ENCODE data around the gene DMD.

DNA sequence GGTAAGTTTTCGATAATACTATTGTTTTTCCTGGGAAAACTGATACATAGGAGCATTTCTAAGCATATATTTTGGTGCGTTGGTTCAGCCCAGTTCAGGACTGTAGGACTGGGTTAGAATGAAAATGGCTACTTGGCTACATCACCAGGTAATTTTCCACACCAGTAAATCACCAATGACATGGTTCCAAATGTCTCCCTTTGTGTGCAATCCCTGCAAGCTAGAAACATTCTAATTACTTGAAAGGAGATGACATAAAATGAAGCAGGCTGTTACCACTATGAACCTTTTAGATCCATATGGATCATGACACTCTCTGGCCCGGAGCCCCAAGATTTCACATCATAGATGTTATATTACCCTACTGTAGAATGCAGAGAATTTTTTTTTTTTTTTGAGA is 1562.1 kb downstream of the DMD start:
- TF ChIP-seq POLR2A (IDR thresholded peaks at IDR 0.05; ENCODE audit: low read depth, low read length) (no peak), TAF1 (IDR thresholded peaks at IDR 0.05; ENCODE audit: borderline replicate concordance, low read depth, low read length) (no peak), POLR2AphosphoS5 (IDR thresholded peaks at IDR 0.05; ENCODE audit: low read depth, low read length) (no peak)
